ENCODE data around the gene NFATC3.
"Not testable (repeated sequence)": the region's sequence is repeated elsewhere in the genome, so short reads cannot be mapped to it uniquely, and the experiment has no call there.

NFATC3 gene

GRCh38 chr16:68090130-68090529 lies 5.0 kb downstream of the NFATC3 start:
- no peak for DNase-seq

- no peak for DNase-seq
Observed at GRCh38 chr16:68090533-68090932, 5.4 kb downstream of the NFATC3 start.

- peak; percentile 68 for DNase-seq
Observed at GRCh38 chr16:68091380-68092261, 6.5 kb downstream of the NFATC3 start.

- not testable (repeated sequence) for DNase-seq
Observed at GRCh38 chr16:68092275-68092674, 7.1 kb downstream of the NFATC3 start.

- no peak for DNase-seq
Observed at GRCh38 chr16:68093816-68094613, 8.8 kb downstream of the NFATC3 start.

GRCh38 chr16:68094614-68094934 lies 9.4 kb downstream of the NFATC3 start:
- DNase-seq, result no peak

- DNase-seq, result no peak
Observed at GRCh38 chr16:68096491-68096890, 11.3 kb downstream of the NFATC3 start.

- no peak for DNase-seq
Observed at GRCh38 chr16:68097088-68097487, 11.9 kb downstream of the NFATC3 start.

- DNase-seq, result no peak
Observed at GRCh38 chr16:68097895-68098294, 12.7 kb downstream of the NFATC3 start.

GRCh38 chr16:68100488-68100887 lies 15.3 kb downstream of the NFATC3 start:
- DNase-seq, result no peak

GRCh38 chr16:68105611-68106010 lies 20.4 kb downstream of the NFATC3 start:
- DNase-seq, result no peak

GRCh38 chr16:68107230-68107928 lies 22.2 kb downstream of the NFATC3 start:
- not testable (repeated sequence) for DNase-seq

- DNase-seq, result not testable (repeated sequence)
Observed at GRCh38 chr16:68109156-68109555, 24.0 kb downstream of the NFATC3 start.

- DNase-seq, result not testable (repeated sequence)
Observed at GRCh38 chr16:68110611-68111010, 25.4 kb downstream of the NFATC3 start.

- DNase-seq, result no peak
Observed at GRCh38 chr16:68111379-68111778, 26.2 kb downstream of the NFATC3 start.

GRCh38 chr16:68113059-68113761 lies 28.0 kb downstream of the NFATC3 start:
- DNase-seq, result no peak

GRCh38 chr16:68113765-68114240 lies 28.6 kb downstream of the NFATC3 start:
- DNase-seq, result no peak

GRCh38 chr16:68114939-68115338 lies 29.8 kb downstream of the NFATC3 start:
- not testable (repeated sequence) for DNase-seq

GRCh38 chr16:68115851-68116250 lies 30.7 kb downstream of the NFATC3 start:
- no peak for DNase-seq

- DNase-seq, result no peak
Observed at GRCh38 chr16:68116256-68116867, 31.2 kb downstream of the NFATC3 start.

GRCh38 chr16:68117884-68118283 lies 32.7 kb downstream of the NFATC3 start:
- no peak for DNase-seq

- not testable (repeated sequence) for DNase-seq
Observed at GRCh38 chr16:68118954-68119353, 33.8 kb downstream of the NFATC3 start.
